ENCODE data around the gene TUBGCP6. TPM values are rescaled to one million over a fixed set of nuclear protein-coding genes. Genes with fewer than 3 reads are reported as not detected.

The TUBGCP6 gene
- polyA plus RNA-seq, 1 donor from 2014 or later: 74.5 TPM

DNA sequence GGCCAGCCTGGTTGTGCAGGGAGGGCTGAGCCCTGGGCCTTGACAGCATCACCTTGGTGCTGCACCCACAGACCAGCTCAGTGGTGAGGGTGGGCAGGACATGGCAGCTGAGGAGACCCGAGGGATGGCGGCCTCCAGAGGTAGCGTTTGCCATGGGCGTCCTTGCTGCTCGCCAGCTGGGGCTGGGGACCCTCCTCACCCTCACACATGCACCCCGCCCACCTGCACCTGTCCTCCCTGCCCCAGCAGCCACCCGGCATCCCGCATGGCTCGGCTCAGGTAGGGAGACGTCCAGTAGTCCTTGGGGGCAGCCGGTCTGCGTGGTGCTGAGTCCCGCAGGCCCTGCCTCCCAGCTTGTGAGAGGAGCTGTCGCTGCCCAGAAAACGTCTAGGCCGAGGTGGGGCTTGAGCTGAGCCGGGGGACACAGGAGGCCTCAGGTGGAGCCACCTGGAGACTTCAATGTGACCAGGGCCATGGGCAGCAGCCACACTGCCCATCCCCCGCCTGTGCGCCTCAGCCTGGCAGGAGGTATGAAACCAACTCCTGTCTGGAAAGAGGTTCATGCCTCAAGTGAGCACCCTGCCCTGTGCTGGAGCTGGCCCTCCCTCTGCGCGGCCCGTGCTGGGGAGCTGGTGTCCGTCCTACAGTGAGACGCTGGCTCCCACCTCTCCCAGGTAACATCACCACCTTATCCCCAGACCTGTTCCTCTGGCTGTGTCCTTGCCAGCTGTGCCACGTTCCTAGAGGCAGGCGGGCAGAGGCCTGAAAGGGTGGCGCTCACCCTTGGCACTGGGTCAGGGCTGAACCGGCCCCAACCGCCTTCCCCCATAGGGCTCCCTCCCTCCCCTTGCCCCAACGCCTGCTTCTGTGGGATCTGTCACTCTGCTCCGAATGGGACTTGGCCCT, 62.4 kb downstream of the TUBGCP6 start:
- Histone ChIP-seq H3K4me3 (ENCODE audit: low read length) (no peak overlapping the region), H3K9me3 (ENCODE audit: low read length) (no peaks in the 10 kb centered on the region), H3K9me2 (ENCODE audit: insufficient read depth, low read length) (no peaks in the 10 kb centered on the region), H3K27me3 (ENCODE audit: insufficient read depth, low read depth, low read length) (no peaks in the 10 kb centered on the region), H3F3A (ENCODE audit: insufficient read depth, low read length, poor library complexity, severe bottlenecking) (no peaks in the 10 kb centered on the region), H3K36me3 (ENCODE audit: insufficient read depth, low read length) (no peaks in the 10 kb centered on the region), H3K27ac (ENCODE audit: low read length) (no peak overlapping the region), H4K20me1 (ENCODE audit: insufficient read depth) (no peaks in the 10 kb centered on the region), H2AFZ (ENCODE audit: low read depth, low read length) (no peak overlapping the region), H3K9ac (ENCODE audit: low read length) (no peak overlapping the region), H3K4me2 (ENCODE audit: low read length) (no peak overlapping the region), H3K79me2 (replicated peaks; ENCODE audit: insufficient read depth, low read length) (peaks cover 2% of the 10 kb centered on the region)
- TF ChIP-seq CTCF (IDR thresholded peaks at IDR 0.05; ENCODE audit: poor library complexity, severe bottlenecking) (no peak), EP300 (conservative IDR thresholded peaks at IDR 0.05; ENCODE audit: poor library complexity, severe bottlenecking) (no peak), MXI1 (conservative IDR thresholded peaks at IDR 0.05; ENCODE audit: poor library complexity, severe bottlenecking) (no peak), EZH2 (IDR thresholded peaks at IDR 0.05; ENCODE audit: borderline replicate concordance, insufficient read depth, low read length, poor library complexity, severe bottlenecking) (no peak), REST (IDR thresholded peaks at IDR 0.05; ENCODE audit: borderline replicate concordance) (no peak), RAD21 (conservative IDR thresholded peaks at IDR 0.05) (no peak), SMC3 (conservative IDR thresholded peaks at IDR 0.05; ENCODE audit: poor library complexity) (no peak), TAF1 (IDR thresholded peaks at IDR 0.05; ENCODE audit: low read depth) (no peak), POLR2AphosphoS5 (IDR thresholded peaks at IDR 0.05) (no peak)

- TF ChIP-seq POLR2AphosphoS5 (IDR thresholded peaks at IDR 0.05) (no peak), EZH2 (IDR thresholded peaks at IDR 0.05; ENCODE audit: borderline replicate concordance, insufficient read depth, low read length, poor library complexity, severe bottlenecking) (no peak), REST (IDR thresholded peaks at IDR 0.05; ENCODE audit: borderline replicate concordance) (no peak), RAD21 (conservative IDR thresholded peaks at IDR 0.05) (no peak), EP300 (conservative IDR thresholded peaks at IDR 0.05; ENCODE audit: poor library complexity, severe bottlenecking) (no peak), TAF1 (IDR thresholded peaks at IDR 0.05; ENCODE audit: low read depth) (no peak), CTCF (IDR thresholded peaks at IDR 0.05; ENCODE audit: poor library complexity, severe bottlenecking) (no peak), MXI1 (conservative IDR thresholded peaks at IDR 0.05; ENCODE audit: poor library complexity, severe bottlenecking) (no peak), SMC3 (conservative IDR thresholded peaks at IDR 0.05; ENCODE audit: poor library complexity) (no peak)
- H3K36me3 ChIP-seq (ENCODE audit: insufficient read depth, low read length): no peaks in the 10 kb centered on the region
- H4K20me1 ChIP-seq (ENCODE audit: insufficient read depth): no peaks in the 10 kb centered on the region
- H3K4me2 ChIP-seq (ENCODE audit: low read length): no peak overlapping the region
- H3K4me3 ChIP-seq (ENCODE audit: low read length): no peak overlapping the region
- H3K79me2 ChIP-seq (replicated peaks; ENCODE audit: insufficient read depth, low read length): no peaks in the 10 kb centered on the region
- no peaks in the 10 kb centered on the region for H3K27me3 ChIP-seq (ENCODE audit: insufficient read depth, low read depth, low read length)
- H3K9me2 ChIP-seq (ENCODE audit: insufficient read depth, low read length): no peaks in the 10 kb centered on the region
- H2AFZ ChIP-seq (ENCODE audit: low read depth, low read length): no peak overlapping the region
- no peak overlapping the region for H3K9ac ChIP-seq (ENCODE audit: low read length)
- H3K27ac ChIP-seq (ENCODE audit: low read length): no peak overlapping the region
- H3K9me3 ChIP-seq (ENCODE audit: low read length): no peaks in the 10 kb centered on the region
- no peaks in the 10 kb centered on the region for H3F3A ChIP-seq (ENCODE audit: insufficient read depth, low read length, poor library complexity, severe bottlenecking)
Observed at GRCh38 chr22:50180727-50181521, 63.9 kb downstream of the TUBGCP6 start.

All from neural cell (in vitro differentiated cells).